ENCODE results near the gene CDADC1.

CDADC1 gene

GRCh38 chr13:49341941-49342340, 94.2 kb downstream of the CDADC1 start:
- no peak for DNase-seq (ENCODE audit: low read depth)
- TF ChIP-seq CTCF (IDR thresholded peaks at IDR 0.05; ENCODE audit: control insufficient read depth, insufficient read depth, low read depth, low read length, missing control alignments) = no peak
- no peak overlapping the region for H3K4me3 ChIP-seq (ENCODE audit: control insufficient read depth, low read depth, low read length)

GRCh38 chr13:49342454-49342853, 94.7 kb downstream of the CDADC1 start:
- no peak overlapping the region for H3K4me3 ChIP-seq (ENCODE audit: control insufficient read depth, low read depth, low read length)
- TF ChIP-seq CTCF (IDR thresholded peaks at IDR 0.05; ENCODE audit: control insufficient read depth, insufficient read depth, low read depth, low read length, missing control alignments) = no peak
- no peak for DNase-seq (ENCODE audit: low read depth)

Data from AG09309 (cell line).